ENCODE data around the gene ZNF132.

The ZNF132 gene

GRCh38 chr19:58394821-58395219 is 45.1 kb downstream of the ZNF132 start:
- no peak overlapping the region for H3K4me3 ChIP-seq (ENCODE audit: low read length)
- TF ChIP-seq CTCF (IDR thresholded peaks at IDR 0.05; ENCODE audit: insufficient read depth, low read depth, low read length, missing control alignments) = no peak
- DNase-seq (ENCODE audit: low read depth) = peak; percentile 54

DNA sequence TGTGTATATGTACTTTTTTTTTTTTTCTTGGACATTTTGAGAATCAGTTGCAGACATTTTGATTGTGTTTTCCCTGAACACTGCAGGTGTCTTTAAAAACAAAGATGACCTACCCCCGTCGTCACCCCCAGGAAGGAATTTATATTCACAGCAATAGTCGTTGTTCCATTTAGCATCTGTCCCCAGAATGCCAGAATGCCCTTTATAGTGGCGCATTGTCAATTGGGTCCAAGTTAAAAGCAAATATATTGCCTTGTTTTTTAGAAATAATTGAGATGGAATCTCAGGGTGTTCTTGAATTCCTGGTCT is 46.3 kb downstream of the ZNF132 start:
- TF ChIP-seq CTCF (IDR thresholded peaks at IDR 0.05; ENCODE audit: insufficient read depth, low read depth, low read length, missing control alignments) = no peak
- DNase-seq (ENCODE audit: low read depth) = no peak
- no peak overlapping the region for H3K4me3 ChIP-seq (ENCODE audit: low read length)

GRCh38 chr19:58392945-58393724 is 46.8 kb downstream of the ZNF132 start:
- no peak for TF ChIP-seq CTCF (IDR thresholded peaks at IDR 0.05; ENCODE audit: insufficient read depth, low read depth, low read length, missing control alignments)
- DNase-seq (ENCODE audit: low read depth) = no peak
- H3K4me3 ChIP-seq (ENCODE audit: low read length) = no peak overlapping the region

DNA sequence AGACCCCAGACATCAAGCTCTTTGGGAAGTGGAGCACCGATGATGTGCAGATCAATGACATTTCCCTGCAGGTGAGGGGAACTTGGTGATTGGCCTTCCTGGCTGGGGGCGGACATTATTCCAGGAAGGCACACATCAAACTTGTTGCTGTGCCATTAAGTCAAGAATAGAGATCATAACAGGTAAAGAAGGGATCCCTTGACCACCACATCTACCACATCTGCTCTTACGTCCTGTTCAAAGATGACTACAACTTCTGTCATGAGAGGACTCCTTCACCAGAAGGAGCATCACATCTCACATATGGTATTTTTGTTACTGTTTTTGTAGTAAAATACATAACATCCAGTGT is 51.8 kb downstream of the ZNF132 start:
- no peak for TF ChIP-seq CTCF (IDR thresholded peaks at IDR 0.05; ENCODE audit: insufficient read depth, low read depth, low read length, missing control alignments)
- no peak for DNase-seq (ENCODE audit: low read depth)
- peak overlapping the region; percentile 100 for H3K4me3 ChIP-seq (ENCODE audit: low read length)

DNA sequence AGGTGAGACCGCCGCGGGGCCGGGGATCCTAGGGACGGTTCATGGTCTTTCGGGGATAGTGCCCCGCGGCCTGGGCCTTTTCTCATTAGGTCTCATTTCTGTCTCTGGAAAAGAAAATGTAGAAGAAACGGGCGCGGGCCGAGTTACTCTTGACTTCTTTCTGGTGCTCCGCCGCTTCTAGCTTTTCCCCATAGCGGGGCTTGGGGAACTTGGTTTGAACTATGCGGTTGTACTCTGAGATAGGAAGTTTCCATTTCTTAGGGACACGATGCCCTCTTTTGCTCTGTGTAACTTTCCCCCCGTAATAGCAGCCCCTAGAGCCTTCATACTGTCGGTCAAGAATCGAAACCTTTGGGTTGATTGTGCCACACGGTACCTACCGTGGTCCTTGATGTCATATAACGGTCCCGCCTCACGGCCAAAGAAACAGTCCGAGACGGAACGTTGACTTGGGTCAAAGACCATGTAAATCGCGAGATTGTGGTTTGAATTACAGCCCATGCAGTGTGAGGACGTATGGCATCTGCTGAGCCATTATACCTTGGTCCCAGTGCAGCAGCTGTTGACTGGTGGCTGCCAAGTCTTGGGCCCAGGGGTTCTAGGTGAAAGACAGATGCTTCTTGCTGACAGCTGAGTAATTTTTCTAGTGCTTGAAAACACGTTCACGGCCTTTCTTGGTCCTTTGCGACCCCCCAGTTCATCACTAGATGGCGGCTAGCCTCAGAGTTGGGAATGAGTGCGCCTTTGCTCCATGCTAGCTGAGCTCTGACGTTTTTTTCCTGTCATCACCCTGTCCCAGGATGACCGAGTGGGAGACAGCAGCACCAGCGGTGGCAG is 52.4 kb downstream of the ZNF132 start:
- no peak for TF ChIP-seq CTCF (IDR thresholded peaks at IDR 0.05; ENCODE audit: insufficient read depth, low read depth, low read length, missing control alignments)
- peak overlapping the region; percentile 100 for H3K4me3 ChIP-seq (ENCODE audit: low read length)
- no peak for DNase-seq (ENCODE audit: low read depth)

DNA sequence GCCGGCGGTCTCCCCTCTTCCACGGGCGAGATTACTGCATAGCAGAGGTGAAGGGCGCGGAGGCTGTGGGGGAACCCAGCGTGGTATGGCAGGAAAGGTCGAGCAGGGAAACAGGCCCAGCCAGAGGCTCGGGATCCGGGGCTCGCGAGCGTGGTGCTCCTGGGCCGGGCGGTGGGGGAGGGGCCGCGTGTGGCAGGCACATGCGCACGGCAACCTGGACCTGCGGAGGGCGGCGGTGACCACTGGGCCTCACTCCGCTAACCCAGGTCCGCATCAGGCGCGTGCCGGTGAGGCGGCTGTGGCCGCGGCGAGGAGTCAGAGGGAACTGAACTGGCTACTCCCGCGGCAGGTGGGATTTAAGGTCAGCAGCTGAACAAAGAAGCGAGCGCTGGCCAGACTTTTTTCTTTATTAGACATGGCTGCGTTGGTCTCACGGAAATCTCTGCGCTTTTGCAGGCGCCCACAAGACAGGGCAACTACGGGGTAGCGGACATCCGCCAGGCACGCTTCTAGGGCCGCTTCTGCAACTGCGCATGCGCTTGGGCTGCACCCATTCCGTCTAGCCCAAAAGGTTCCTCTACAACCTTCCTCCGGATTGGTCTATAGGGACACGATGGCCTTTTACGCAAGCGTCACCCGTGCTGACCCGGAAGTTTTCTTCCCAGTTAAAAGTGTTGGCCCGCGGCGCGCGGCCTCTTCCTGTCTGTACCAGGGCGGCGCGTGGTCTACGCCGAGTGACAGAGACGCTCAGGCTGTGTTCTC is 53.2 kb downstream of the ZNF132 start, which contains the start of gene RPS5:
TSS of gene RPS5 (plus strand) at position 694 of the 762 bp plus-strand sequence. CDS start 869 bp downstream, outside the sequence.
- no peak for TF ChIP-seq CTCF (IDR thresholded peaks at IDR 0.05; ENCODE audit: insufficient read depth, low read depth, low read length, missing control alignments)

More for the DNA sequence above, 53.2 kb downstream of the ZNF132 start, which contains the start of gene RPS5:
- DNase-seq (ENCODE audit: low read depth) = peak; percentile 98
- H3K4me3 ChIP-seq (ENCODE audit: low read length) = peak within 1 kb of the TSS; percentile 100
